CD4-positive, CD25-positive, alpha-beta regulatory T cell (primary cell): ENCODE measurements around the gene IL1R2. TPM values are rescaled to one million over a fixed set of nuclear protein-coding genes. Genes with fewer than 3 reads are reported as not detected.
"Not testable (repeated sequence)": the region's sequence is repeated elsewhere in the genome, so short reads cannot be mapped to it uniquely, and the experiment has no call there.

Source experiments
- ATAC-seq, 2 donors: fragments of 150-1000 bp; cut with Tn5 transposase; one replicate each; pipeline ENCODE4 v1.10.0; 2021; ENCODE audit warnings: low read depth in 2 of 2, moderate number of reproducible peaks in 2 of 2, moderate library complexity in 1 of 2
- DNase-seq, 3 donors: peaks; one replicate each; pipeline versions ENCODE4 v3.0.0 to v3.0.0-alpha.2; 2012 to 2022; ENCODE audit warnings: mixed read lengths in 1 of 3
- H3K27ac ChIP-seq: one replicate; pipeline ENCODE4 v1.7.0; 2013; ENCODE audit warnings: mild to moderate bottlenecking, low read length; ENCODE audit not compliant: insufficient read depth, poor library complexity, severe bottlenecking
- H3K27me3 ChIP-seq: one replicate; pipeline ENCODE4 v1.7.0; 2013; ENCODE audit warnings: low read length; ENCODE audit not compliant: control insufficient read depth, insufficient read depth
- H3K36me3 ChIP-seq: one replicate; pipeline ENCODE4 v1.7.0; 2013; ENCODE audit warnings: mild to moderate bottlenecking, low read length, moderate library complexity; ENCODE audit not compliant: control insufficient read depth, insufficient read depth
- H3K4me1 ChIP-seq: 2 replicates; pipeline ENCODE4 v1.7.0; 2013; ENCODE audit warnings: mild to moderate bottlenecking, low read length; ENCODE audit not compliant: insufficient read depth, control insufficient read depth, poor library complexity, severe bottlenecking
- H3K4me3 ChIP-seq: one replicate; pipeline ENCODE4 v1.7.0; 2013; ENCODE audit warnings: low read depth, mild to moderate bottlenecking, low read length, moderate library complexity
- H3K9me3 ChIP-seq, 2 experiments: 1 replicate in 1 of 2; 2 replicates in 1 of 2; pipeline ENCODE4 v1.7.0; 2013; ENCODE audit warnings: low read length in 2 of 2, mild to moderate bottlenecking in 1 of 2, moderate library complexity in 1 of 2; ENCODE audit not compliant: control insufficient read depth in 2 of 2
- H3K27ac Mint-ChIP-seq, 3 donors: one replicate each; pipeline ENCODE4 v1.8.0; 2020 to 2022; ENCODE audit warnings: mild to moderate bottlenecking in 3 of 3, mixed read lengths in 3 of 3, moderate library complexity in 2 of 3
- H3K27me3 Mint-ChIP-seq: one replicate; pipeline ENCODE4 v1.8.0; 2022; ENCODE audit warnings: mild to moderate bottlenecking, mixed read lengths
- H3K36me3 Mint-ChIP-seq: one replicate; pipeline ENCODE4 v1.8.0; 2020; ENCODE audit warnings: mixed read lengths
- H3K4me1 Mint-ChIP-seq, 4 donors: one replicate each; pipeline ENCODE4 v1.8.0; 2020 to 2022; ENCODE audit warnings: mixed read lengths in 4 of 4, mild to moderate bottlenecking in 1 of 4
- H3K4me3 Mint-ChIP-seq, 4 donors: one replicate each; pipeline ENCODE4 v1.8.0; 2020 to 2022; ENCODE audit warnings: mild to moderate bottlenecking in 4 of 4, mixed read lengths in 4 of 4, moderate library complexity in 3 of 4
- H3K9me3 Mint-ChIP-seq, 7 donors: one replicate each; pipeline ENCODE4 v1.8.0; 2020 to 2022; ENCODE audit warnings: mixed read lengths in 7 of 7, mild to moderate bottlenecking in 3 of 7, moderate library complexity in 2 of 7
- polyA plus RNA-seq, 4 donors: library from polyadenylated mRNA; unstranded; fragments of 300-500 nt; fragmentation: Illumina TruSeq; gene quantifications; one replicate each; pipeline ENCODE4 v1.2.3, GENCODE V29; 2021
- total RNA-seq: library from RNA; stranded (reverse); gene quantifications from one replicate; pipeline ENCODE4 v1.2.3, GENCODE V29; 2022

Gene IL1R2
- total and polyA plus RNA-seq, 5 donors from 2014 or later, result 1.5 to 6.0 (median 3.1) TPM

- DNase-seq (no peak), ATAC-seq (no peak)
- Mint-ChIP-seq H3K27me3 (no peaks in the 10 kb centered on the region), H3K36me3 (no peaks in the 10 kb centered on the region), H3K9me3 (no peaks in the 10 kb centered on the region), H3K4me1 (peaks cover 12 to 28% (median 19%) of the 10 kb centered on the region in 4 donors), H3K27ac (no peak overlapping the region), H3K4me3 (no peak overlapping the region)
- Histone ChIP-seq H3K9me3 (no peaks in the 10 kb centered on the region), H3K27me3 (no peaks in the 10 kb centered on the region), H3K4me1 (peaks cover 19% of the 10 kb centered on the region), H3K36me3 (no peaks in the 10 kb centered on the region), H3K27ac (no peak overlapping the region), H3K4me3 (no peak overlapping the region)
Measured at GRCh38 chr2:102066554-102066953, 74.8 kb downstream of the IL1R2 start.

DNA sequence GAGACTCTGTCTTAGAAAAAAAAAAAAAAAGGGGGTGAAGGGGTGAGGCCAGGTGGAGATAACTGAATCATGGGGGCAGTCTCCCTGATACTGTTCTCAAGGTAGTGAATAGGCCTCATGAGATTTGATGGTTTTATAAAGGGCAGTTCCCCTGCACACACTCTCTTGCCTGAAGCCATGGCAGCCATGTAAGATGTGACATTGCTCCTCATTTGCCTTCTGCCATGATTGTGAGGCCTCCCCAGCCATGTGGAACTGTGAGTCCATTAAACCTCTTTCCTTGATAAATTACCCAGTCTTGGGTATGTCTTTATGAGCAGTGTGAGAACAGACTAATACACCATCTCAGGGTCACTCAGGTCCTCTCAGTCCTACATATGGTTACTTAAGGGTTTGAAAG is 76.4 kb downstream of the IL1R2 start:
- H3K9me3 ChIP-seq, H3K27ac ChIP-seq, H3K36me3 Mint-ChIP-seq, H3K27ac Mint-ChIP-seq, H3K36me3 ChIP-seq, H3K4me3 ChIP-seq, H3K9me3 Mint-ChIP-seq, H3K4me3 Mint-ChIP-seq, ATAC-seq, DNase-seq, H3K27me3 ChIP-seq, H3K4me1 ChIP-seq, H3K27me3 Mint-ChIP-seq: not testable (repeated sequence)
- H3K4me1 Mint-ChIP-seq, result peaks cover 4 to 14% (median 11%) of the 10 kb centered on the region in 4 donors

DNA sequence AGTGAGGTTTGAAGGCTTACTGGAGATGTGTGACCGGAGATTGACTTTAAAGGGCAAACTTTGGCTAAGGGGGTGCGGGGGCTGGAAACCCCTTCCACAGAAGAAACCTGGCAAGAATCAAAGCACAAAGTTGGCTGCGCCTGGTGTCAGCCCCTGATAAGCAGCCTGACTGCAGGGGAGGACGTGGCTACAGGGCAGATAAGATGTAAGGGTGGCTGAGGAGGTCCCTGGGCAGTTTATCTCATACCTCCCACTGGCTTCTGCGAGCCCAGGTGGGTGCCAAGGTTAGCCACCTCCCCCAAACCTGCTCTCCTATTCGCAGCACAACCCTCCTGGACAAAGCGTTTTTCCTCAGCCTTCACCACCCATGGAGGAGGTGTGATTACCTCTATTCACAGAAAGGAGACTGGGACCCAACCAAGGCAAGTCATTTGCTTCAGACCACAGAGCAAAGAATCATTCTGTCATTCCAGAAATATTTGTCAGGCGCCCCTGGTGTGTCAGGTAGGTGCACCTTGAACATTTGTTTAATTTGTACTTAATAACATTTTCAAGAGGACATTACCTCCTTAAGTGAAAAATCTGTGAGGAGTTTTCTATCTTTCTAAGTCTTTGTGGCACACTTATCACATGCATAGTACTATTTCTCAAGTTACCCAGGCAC is 77.7 kb downstream of the IL1R2 start:
- Histone ChIP-seq H3K27me3 (no peaks in the 10 kb centered on the region), H3K27ac (no peak overlapping the region), H3K9me3 (no peaks in the 10 kb centered on the region), H3K4me1 (no peaks in the 10 kb centered on the region), H3K4me3 (no peak overlapping the region), H3K36me3 (no peaks in the 10 kb centered on the region)
- ATAC-seq (no peak), DNase-seq (no peak)
- H3K4me1 Mint-ChIP-seq, result peaks cover 0 to 7% (median 3%) of the 10 kb centered on the region in 4 donors
- no peaks in the 10 kb centered on the region for H3K27me3 Mint-ChIP-seq
- H3K36me3 Mint-ChIP-seq, result no peaks in the 10 kb centered on the region
- H3K9me3 Mint-ChIP-seq, result no peaks in the 10 kb centered on the region
- no peak overlapping the region for H3K4me3 Mint-ChIP-seq
- H3K27ac Mint-ChIP-seq, result no peak overlapping the region

- Mint-ChIP-seq H3K9me3 (no peaks in the 10 kb centered on the region), H3K4me1 (peaks cover 0 to 7% (median 3%) of the 10 kb centered on the region in 4 donors), H3K4me3 (no peak overlapping the region), H3K27me3 (no peaks in the 10 kb centered on the region), H3K27ac (no peak overlapping the region), H3K36me3 (no peaks in the 10 kb centered on the region)
- ATAC-seq, result no peak
- no peak overlapping the region for H3K4me3 ChIP-seq
- DNase-seq, result no peak
- H3K9me3 ChIP-seq, result no peaks in the 10 kb centered on the region
- H3K27me3 ChIP-seq, result no peaks in the 10 kb centered on the region
- H3K4me1 ChIP-seq, result no peaks in the 10 kb centered on the region
- no peak overlapping the region for H3K27ac ChIP-seq
- H3K36me3 ChIP-seq, result no peaks in the 10 kb centered on the region
Measured at GRCh38 chr2:102070058-102070642, 78.4 kb downstream of the IL1R2 start.

- Mint-ChIP-seq H3K4me3 (no peak overlapping the region), H3K27ac (no peak overlapping the region), H3K9me3 (no peaks in the 10 kb centered on the region), H3K4me1 (peaks cover 0 to 3% (median 0%) of the 10 kb centered on the region in 4 donors), H3K27me3 (no peaks in the 10 kb centered on the region), H3K36me3 (no peaks in the 10 kb centered on the region)
- Histone ChIP-seq H3K9me3 (no peaks in the 10 kb centered on the region), H3K27me3 (no peaks in the 10 kb centered on the region), H3K4me1 (no peaks in the 10 kb centered on the region), H3K36me3 (no peaks in the 10 kb centered on the region), H3K27ac (no peak overlapping the region), H3K4me3 (no peak overlapping the region)
- DNase-seq (no peak), ATAC-seq (no peak)
Measured at GRCh38 chr2:102072741-102073140, 81.0 kb downstream of the IL1R2 start.

- no peaks in the 10 kb centered on the region for H3K27me3 Mint-ChIP-seq
- Histone ChIP-seq H3K36me3 (no peaks in the 10 kb centered on the region), H3K4me1 (no peaks in the 10 kb centered on the region), H3K4me3 (no peak overlapping the region), H3K27ac (no peak overlapping the region), H3K27me3 (no peaks in the 10 kb centered on the region), H3K9me3 (no peaks in the 10 kb centered on the region)
- no peaks in the 10 kb centered on the region for H3K36me3 Mint-ChIP-seq
- no peak for ATAC-seq
- DNase-seq, result no peak
- H3K4me3 Mint-ChIP-seq, result no peak overlapping the region
- no peak overlapping the region for H3K27ac Mint-ChIP-seq
- no peaks in the 10 kb centered on the region for H3K9me3 Mint-ChIP-seq
- H3K4me1 Mint-ChIP-seq, result peaks cover 0 to 7% (median 0%) of the 10 kb centered on the region in 4 donors
Measured at GRCh38 chr2:102073168-102073724, 81.5 kb downstream of the IL1R2 start.

- no peak overlapping the region for H3K4me3 Mint-ChIP-seq
- no peak for DNase-seq
- H3K4me1 Mint-ChIP-seq, result peaks cover 0 to 7% (median 0%) of the 10 kb centered on the region in 4 donors
- no peaks in the 10 kb centered on the region for H3K9me3 ChIP-seq
- no peak overlapping the region for H3K4me3 ChIP-seq
- no peak overlapping the region for H3K27ac ChIP-seq
- H3K9me3 Mint-ChIP-seq, result no peaks in the 10 kb centered on the region
- no peaks in the 10 kb centered on the region for H3K36me3 Mint-ChIP-seq
- H3K4me1 ChIP-seq, result no peaks in the 10 kb centered on the region
- no peak for ATAC-seq
- no peaks in the 10 kb centered on the region for H3K27me3 Mint-ChIP-seq
- no peaks in the 10 kb centered on the region for H3K27me3 ChIP-seq
- no peak overlapping the region for H3K27ac Mint-ChIP-seq
- H3K36me3 ChIP-seq, result no peaks in the 10 kb centered on the region
Measured at GRCh38 chr2:102074152-102074783, 82.5 kb downstream of the IL1R2 start.
